ENCODE data around the gene NGLY1. TPM values are rescaled to one million over a fixed set of nuclear protein-coding genes. Genes with fewer than 3 reads are reported as not detected.

The NGLY1 gene
- total and polyA plus RNA-seq, 9 of the 15 experiments (the other 6 are each of a cell fraction or from before 2014, with no cell fraction given) = 52.2 to 124 (median 87.6) TPM

DNA sequence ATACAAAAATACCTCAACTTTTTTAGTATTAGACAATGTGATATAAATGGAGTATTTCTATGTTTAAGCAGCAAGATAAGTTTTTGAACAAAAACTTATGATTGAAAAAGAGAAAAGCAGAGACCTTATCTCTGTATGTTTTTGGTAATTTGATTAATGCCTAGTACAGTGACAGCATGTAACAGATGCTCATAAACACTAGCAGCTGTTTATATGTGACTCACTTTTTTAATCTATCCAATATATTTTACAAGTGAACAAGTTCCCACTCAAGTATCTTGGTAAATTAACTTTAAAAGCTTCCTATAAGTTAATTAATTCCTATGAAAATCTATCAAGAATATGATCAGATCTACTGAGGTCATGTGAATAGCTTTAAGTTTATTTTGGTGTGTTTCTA, 55.1 kb downstream of the NGLY1 start (continued):
- TF ChIP-seq, protein P1, sequence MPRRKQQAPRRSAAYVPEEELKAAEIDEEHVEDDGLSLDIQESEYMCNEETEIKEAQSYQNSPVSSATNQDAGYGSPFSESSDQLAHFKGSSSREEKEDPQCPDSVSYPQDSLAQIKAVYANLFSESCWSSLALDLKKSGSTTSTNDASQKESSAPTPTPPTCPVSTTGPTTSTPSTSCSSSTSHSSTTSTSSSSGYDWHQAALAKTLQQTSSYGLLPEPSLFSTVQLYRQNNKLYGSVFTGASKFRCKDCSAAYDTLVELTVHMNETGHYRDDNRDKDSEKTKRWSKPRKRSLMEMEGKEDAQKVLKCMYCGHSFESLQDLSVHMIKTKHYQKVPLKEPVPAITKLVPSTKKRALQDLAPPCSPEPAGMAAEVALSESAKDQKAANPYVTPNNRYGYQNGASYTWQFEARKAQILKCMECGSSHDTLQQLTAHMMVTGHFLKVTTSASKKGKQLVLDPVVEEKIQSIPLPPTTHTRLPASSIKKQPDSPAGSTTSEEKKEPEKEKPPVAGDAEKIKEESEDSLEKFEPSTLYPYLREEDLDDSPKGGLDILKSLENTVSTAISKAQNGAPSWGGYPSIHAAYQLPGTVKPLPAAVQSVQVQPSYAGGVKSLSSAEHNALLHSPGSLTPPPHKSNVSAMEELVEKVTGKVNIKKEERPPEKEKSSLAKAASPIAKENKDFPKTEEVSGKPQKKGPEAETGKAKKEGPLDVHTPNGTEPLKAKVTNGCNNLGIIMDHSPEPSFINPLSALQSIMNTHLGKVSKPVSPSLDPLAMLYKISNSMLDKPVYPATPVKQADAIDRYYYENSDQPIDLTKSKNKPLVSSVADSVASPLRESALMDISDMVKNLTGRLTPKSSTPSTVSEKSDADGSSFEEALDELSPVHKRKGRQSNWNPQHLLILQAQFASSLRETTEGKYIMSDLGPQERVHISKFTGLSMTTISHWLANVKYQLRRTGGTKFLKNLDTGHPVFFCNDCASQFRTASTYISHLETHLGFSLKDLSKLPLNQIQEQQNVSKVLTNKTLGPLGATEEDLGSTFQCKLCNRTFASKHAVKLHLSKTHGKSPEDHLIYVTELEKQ (CRISPR knock-in tag; IDR thresholded peaks at IDR 0.05) = no peak
- TF ChIP-seq, protein P2, sequence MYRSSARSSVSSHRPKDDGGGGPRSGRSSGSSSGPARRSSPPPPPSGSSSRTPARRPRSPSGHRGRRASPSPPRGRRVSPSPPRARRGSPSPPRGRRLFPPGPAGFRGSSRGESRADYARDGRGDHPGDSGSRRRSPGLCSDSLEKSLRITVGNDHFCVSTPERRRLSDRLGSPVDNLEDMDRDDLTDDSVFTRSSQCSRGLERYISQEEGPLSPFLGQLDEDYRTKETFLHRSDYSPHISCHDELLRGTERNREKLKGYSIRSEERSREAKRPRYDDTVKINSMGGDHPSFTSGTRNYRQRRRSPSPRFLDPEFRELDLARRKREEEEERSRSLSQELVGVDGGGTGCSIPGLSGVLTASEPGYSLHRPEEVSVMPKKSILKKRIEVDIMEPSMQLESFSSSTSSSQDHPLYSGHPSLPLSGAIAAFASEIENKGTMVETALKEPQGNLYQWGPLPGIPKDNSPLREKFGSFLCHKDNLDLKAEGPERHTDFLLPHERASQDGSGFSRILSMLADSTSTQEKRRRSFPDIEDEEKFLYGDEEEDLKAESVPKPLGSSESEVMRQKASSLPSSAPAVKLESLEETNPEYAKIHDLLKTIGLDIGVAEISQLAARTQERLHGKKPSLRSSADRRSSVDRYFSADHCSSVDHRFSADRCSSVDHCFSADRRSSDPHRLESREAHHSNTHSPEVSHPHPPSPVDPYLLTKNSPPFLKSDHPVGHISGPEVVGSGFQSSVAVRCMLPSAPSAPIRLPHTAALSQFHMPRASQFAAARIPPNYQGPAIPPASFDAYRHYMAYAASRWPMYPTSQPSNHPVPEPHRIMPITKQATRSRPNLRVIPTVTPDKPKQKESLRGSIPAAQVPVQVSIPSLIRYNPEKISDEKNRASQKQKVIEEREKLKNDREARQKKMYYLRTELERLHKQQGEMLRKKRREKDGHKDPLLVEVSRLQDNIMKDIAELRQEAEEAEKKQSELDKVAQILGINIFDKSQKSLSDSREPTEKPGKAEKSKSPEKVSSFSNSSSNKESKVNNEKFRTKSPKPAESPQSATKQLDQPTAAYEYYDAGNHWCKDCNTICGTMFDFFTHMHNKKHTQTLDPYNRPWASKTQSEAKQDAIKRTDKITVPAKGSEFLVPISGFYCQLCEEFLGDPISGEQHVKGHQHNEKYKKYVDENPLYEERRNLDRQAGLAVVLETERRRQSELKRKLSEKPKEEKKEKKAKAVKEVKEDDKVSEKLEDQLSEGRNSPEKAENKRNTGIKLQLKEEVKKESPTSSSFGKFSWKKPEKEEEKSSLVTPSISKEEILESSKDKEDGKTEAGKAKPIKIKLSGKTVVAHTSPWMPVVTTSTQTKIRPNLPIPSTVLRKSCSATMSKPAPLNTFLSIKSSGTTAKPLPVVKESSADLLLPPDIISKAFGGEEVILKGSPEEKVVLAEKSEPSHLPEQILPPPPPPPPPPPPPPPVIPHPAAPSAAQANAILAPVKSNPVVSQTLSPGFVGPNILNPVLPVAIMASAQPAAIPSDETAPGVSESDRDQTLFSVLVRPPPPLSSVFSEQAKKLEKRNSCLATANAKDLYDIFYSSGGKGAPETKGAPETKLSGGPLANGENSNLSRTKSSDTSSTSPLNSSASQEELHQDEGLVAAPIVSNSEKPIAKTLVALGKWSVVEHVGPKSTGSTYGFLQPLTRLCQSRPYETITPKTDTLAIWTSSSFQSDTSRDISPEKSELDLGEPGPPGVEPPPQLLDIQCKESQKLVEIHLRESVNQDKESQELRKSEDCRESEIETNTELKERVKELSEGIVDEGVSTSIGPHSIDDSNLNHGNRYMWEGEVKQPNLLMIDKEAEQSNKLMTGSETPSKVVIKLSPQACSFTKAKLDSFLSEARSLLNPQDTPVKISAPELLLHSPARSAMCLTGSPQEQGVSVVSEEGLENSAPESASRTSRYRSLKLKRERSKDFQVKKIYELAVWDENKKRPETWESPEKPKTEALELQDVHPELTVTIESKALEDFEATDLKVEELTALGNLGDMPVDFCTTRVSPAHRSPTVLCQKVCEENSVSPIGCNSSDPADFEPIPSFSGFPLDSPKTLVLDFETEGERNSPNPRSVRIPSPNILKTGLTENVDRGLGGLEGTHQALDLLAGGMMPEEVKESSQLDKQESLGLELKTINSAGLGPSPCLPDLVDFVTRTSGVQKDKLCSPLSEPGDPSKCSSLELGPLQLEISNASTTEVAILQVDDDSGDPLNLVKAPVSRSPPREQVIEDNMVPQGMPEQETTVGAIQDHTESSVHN (IDR thresholded peaks at IDR 0.05; ENCODE audit: borderline replicate concordance in 1 of 2, low read depth in 1 of 2) = no peak
- TF ChIP-seq, protein P3, sequence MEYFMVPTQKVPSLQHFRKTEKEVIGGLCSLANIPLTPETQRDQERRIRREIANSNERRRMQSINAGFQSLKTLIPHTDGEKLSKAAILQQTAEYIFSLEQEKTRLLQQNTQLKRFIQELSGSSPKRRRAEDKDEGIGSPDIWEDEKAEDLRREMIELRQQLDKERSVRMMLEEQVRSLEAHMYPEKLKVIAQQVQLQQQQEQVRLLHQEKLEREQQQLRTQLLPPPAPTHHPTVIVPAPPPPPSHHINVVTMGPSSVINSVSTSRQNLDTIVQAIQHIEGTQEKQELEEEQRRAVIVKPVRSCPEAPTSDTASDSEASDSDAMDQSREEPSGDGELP (CRISPR knock-in tag; IDR thresholded peaks at IDR 0.05; ENCODE audit: borderline replicate concordance) = no peak
